ENCODE data around the gene MAP2K5. TPM values are rescaled to one million over a fixed set of nuclear protein-coding genes. Genes with fewer than 3 reads are reported as not detected.

Gene MAP2K5
- total RNA-seq, 4 donors from 2014 or later: 8.0 to 14.0 (median 9.1) TPM

DNA sequence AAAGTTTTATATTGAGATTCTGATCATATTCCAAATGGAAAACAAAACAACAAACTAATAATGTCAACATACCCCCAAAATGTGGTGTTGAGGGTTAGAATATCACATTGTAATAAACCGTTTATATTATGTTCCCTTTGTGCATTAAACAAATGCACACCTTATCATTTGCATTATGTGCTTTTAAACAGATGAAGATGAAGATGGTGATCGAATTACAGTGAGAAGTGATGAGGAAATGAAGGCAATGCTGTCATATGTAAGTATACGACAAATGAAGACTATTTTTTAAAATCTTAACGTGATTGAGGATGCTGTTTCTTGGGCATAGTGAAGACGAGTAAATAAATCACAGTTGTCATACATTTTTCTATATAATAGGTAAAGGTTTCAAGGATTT lies 20.6 kb downstream of the MAP2K5 start:
- TF ChIP-seq CTCF (IDR thresholded peaks at IDR 0.05) (no peak), POLR2A (IDR thresholded peaks at IDR 0.05) (no peak)
- no peak for DNase-seq (ENCODE audit: low spot score in 2 of 2)
- intact Hi-C loops (cut with DNase I; ENCODE audit: low total_unique reads): no loop called here
- no peak overlapping the region for H3K4me3 ChIP-seq (ENCODE audit: low read depth, poor library complexity, severe bottlenecking)
- 94 to 97% methylated on average over 5 of the region's 5 CpGs for WGBS, 2 donors

DNA sequence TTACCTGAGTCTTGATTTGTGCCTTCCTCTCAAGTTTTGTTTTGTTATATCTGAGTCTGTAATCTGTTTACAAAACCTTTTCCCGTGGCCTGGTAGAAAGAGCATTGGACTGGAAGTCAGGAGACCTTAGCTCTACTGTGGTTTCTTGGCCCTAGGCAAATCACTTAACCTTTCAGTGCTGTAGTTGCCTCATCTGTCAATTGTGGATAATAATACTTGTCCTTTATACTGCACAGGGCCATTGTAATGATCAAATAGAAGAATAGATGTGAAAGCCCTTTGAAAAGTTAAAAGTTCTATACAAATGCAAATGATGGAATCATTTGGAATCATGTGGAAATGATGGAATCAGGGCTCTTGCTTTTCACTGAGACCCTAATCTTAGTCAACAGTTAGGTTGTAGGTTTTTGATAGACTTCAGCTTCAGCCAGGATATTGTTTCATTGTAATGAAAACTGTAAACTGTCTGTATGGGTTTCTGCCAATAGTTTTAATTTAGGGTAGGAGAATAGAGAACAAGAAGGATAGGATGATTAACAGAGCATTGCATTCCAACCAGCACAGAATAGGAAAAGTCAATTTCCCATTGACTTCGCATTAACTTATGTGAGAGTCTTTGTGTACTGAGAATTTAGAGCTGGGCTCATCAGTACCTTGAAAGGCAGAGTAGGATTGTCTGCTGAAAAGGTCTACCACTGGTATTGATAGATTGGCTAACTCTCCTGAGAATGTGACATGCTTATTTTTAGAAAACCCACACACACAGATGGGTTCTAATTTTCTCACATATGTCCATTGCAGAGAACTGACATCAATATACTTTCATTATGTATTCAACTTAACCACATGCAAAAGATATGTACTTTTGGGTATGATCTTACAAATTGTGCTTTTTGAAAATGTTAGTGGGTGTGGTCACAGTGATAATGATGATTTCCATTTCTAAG lies 21.8 kb downstream of the MAP2K5 start:
- TF ChIP-seq POLR2A (IDR thresholded peaks at IDR 0.05) (no peak), CTCF (IDR thresholded peaks at IDR 0.05) (no peak)
- no peak overlapping the region for H3K4me3 ChIP-seq (ENCODE audit: low read depth, poor library complexity, severe bottlenecking)
- intact Hi-C loops (cut with DNase I; ENCODE audit: low total_unique reads): no loop called here
- 87 to 88% methylated on average over 2 of the region's 2 CpGs for WGBS, 2 donors
- no peak for DNase-seq (ENCODE audit: low spot score in 2 of 2)

DNA sequence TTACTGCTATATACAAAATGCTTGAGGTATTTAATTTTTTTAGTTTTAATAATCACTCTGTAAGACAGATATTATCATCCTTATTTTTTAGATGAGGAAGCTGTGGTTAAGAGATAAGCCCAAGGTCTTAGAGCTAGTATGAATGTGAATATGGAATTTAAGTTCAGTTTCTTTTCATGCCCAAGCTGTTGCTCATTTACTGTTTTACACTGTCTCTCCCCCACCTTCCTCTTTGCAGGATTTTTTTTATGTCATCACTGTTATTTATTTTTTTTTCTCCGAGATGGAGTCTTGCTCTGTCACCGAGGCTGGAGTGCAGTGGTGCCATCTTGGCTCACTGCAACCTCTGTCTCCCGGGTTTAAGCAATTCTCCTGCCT lies 22.5 kb downstream of the MAP2K5 start:
- intact Hi-C loops (cut with DNase I; ENCODE audit: low total_unique reads): no loop called here
- H3K4me3 ChIP-seq (ENCODE audit: low read depth, poor library complexity, severe bottlenecking): no peak overlapping the region
- no peak for DNase-seq (ENCODE audit: low spot score in 2 of 2)
- WGBS, 2 donors: 84 to 87% methylated on average over 3 of the region's 3 CpGs
- TF ChIP-seq POLR2A (IDR thresholded peaks at IDR 0.05) (no peak), CTCF (IDR thresholded peaks at IDR 0.05) (no peak)

DNA sequence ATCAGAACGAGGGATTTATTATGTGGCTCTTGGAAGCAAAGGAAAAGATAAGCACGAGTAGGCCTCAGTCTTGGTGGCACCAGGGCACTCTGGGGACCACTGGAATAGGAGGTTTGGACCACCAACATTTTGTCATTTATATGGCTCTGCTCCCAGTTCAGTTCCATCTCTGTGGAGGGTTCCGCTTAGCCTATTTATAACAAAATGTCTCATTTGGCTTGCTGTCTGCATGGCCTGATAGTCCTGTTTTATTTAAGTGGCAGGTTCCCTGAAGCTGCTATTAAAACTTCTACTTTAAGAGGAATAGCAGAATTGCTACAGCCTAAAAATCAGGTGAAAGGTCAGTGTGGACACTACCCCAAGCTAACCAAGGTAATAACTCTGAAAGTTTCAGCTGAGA lies 27.2 kb downstream of the MAP2K5 start:
- no peak overlapping the region for H3K4me3 ChIP-seq (ENCODE audit: low read depth, poor library complexity, severe bottlenecking)
- TF ChIP-seq POLR2A (IDR thresholded peaks at IDR 0.05) (no peak), CTCF (IDR thresholded peaks at IDR 0.05) (no peak)
- 90 to 92% methylated on average over 3 of the region's 3 CpGs for WGBS, 2 donors
- DNase-seq (ENCODE audit: low spot score in 2 of 2): no peak
- intact Hi-C loops (cut with DNase I; ENCODE audit: low total_unique reads): no loop called here

GRCh38 chr15:67570875-67571647 lies 28.6 kb downstream of the MAP2K5 start:
- H3K4me3 ChIP-seq (ENCODE audit: low read depth, poor library complexity, severe bottlenecking): no peak overlapping the region
- 92 to 95% methylated on average over 4 of the region's 4 CpGs for WGBS, 2 donors
- intact Hi-C loops (cut with DNase I; ENCODE audit: low total_unique reads): no loop called here
- no peak for TF ChIP-seq CTCF (IDR thresholded peaks at IDR 0.05)
- no peak for TF ChIP-seq POLR2A (IDR thresholded peaks at IDR 0.05)
- no peak for DNase-seq (ENCODE audit: low spot score in 2 of 2)
